Right ventricle myocardium superior (tissue), 1 donor: ENCODE measurements around the gene CAMTA1. TPM values are rescaled to one million over a fixed set of nuclear protein-coding genes. Genes with fewer than 3 reads are reported as not detected.
A peak's percentile ranks its signal among the peaks of the same experiment; 100 is the strongest.
"Not testable (repeated sequence)": the region's sequence is repeated elsewhere in the genome, so short reads cannot be mapped to it uniquely, and the experiment has no call there.

Experiments
- ATAC-seq: fragments of 200-7000 bp; cut with Tn5 transposase; one replicate; pipeline ENCODE4 v1.9.1; 2020; ENCODE audit warnings: mild to moderate bottlenecking; ENCODE audit not compliant: poor library complexity
- DNase-seq: peaks from one replicate; pipeline ENCODE4 v3.0.0-alpha.2; 2020
- intact Hi-C: fragments of 100-400 bp; cut with DNase I; formaldehyde crosslinking; loops from one replicate; pipeline ENCODE4 v1.11.2; 2022
- long read RNA-seq: library from polyadenylated mRNA; unstranded; transcript quantifications from one replicate; pipeline ENCODE4 v2.0.0, GENCODE V29; 2021
- total RNA-seq: library from RNA; stranded (reverse); fragmentation: NEBNext Ultra II Directional; extraction: Animal tissue kit (Norgen Biotek cat#: 25700); gene quantifications from one replicate; pipeline ENCODE4 v1.2.1, GENCODE V29; 2021
- donor health status: DM: no; HTN: yes; CAD: no; lungs with severe emphysema.

CAMTA1 gene
- total RNA-seq, result 153 TPM
- long read RNA-seq, transcript CAMTA1-208 (4 exons, 567 nt), result major isoform, 100 of 130 reads
- long read RNA-seq, transcript CAMTA1-213 (3 exons, 538 nt), result minor isoform, 14 of 130 reads
- long read RNA-seq, transcript CAMTA1-202 (5 exons, 431 nt), result minor isoform, 6 of 130 reads
- long read RNA-seq, partial matches to known transcripts, result 0 of 130 reads
- long read RNA-seq, other reads (novel, unspliced or antisense), result 9 of 130 reads

GRCh38 chr1:6785318-6785727 lies at the start of gene CAMTA1:
Gene CAMTA1, plus strand, starts transcription at chr1:6785454. Its CDS starts 77 bp downstream, at chr1:6785531.
- no peak for DNase-seq
- ATAC-seq, result no peak
- intact Hi-C loops, result no loop called here

DNA sequence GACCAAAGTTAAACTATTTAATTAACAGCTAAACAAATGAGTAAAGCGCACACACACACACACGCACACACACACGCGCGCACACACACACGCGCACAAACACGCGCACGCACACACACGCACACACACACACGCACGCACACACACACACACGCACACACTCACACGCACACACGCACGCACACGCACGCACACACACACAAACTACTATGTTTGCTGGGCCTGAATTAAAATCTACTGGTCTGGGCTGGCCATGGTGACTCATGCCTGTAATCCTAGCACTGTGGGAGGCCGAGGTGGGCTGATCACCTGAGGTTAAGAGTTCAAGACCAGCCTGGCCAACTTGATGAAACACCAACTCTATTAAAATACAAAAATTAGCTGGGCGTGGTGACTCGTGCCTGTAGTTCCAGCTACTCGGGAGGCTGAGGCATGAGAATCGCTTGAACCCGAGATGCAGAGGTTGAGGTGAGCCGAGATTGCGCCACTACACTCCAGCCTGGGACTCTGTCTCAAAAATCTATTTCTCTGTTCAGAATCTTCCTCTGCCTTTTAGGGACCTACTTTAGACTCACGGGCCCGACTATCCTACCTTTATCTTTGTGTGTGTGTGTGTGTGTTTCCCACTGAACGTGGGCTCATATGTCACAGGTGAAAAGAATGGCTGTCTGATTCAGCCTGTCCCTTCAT lies 46.1 kb upstream of the CAMTA1 start:
- DNase-seq, result no peak
- intact Hi-C loops, result no loop called here
- no peak for ATAC-seq

GRCh38 chr1:6742676-6743188 lies 42.5 kb upstream of the CAMTA1 start:
- ATAC-seq, DNase-seq, intact Hi-C loops: not testable (repeated sequence)

DNA sequence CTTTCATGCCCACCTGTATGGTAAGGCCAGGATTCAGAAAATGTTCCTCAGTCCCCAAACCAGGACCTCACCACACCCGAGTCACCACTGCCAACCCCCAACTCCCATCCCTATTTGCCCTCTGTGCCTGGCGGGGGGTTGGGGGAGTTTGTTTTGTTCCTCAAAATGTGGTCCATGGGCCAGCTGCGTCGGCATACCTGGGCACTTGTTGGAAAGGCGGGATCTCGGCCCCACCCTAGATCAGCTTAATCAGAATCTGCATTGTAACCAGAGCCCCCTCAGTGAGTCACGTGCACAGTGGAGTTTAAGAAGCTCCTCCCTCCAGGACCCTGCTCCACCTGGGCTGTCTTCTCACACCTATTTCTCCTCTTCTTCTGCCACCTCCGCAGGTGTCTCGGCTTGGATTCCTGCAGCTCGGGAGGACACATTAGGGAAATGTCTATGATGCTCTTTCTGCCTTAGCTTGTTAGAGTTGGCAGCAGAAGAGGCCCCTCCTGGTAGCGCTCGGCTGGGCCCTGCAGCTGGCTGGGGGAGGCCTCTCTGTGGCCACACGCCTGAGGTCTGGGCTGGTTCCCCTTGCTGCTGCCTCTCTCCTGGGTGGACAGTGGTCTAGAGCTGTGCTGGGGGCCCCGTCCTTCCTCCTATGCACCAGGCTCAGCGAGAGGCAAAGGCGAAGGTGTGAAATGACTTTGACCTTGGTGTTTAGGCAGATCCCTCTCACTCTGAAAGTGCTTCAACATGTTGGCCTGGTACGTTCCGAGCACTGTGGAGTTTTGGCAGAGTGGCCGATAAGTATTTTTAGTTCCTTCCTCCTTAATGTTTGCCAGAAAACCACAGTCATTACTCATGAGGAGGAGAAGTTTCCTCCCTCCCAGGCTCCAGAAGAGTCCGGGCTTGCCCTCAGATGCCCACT lies 41.8 kb upstream of the CAMTA1 start:
- DNase-seq (peak; percentile 54), ATAC-seq (peak; percentile 94)
- intact Hi-C loops, result no loop called here

- intact Hi-C loops, result no loop called here
- DNase-seq (no peak), ATAC-seq (no peak)
These were observed 40.2 kb upstream of the CAMTA1 start for GRCh38 chr1:6745073-6745472.

GRCh38 chr1:6747674-6748073 lies 37.6 kb upstream of the CAMTA1 start:
- ATAC-seq (no peak), DNase-seq (no peak)
- intact Hi-C loops, result no loop called here

DNA sequence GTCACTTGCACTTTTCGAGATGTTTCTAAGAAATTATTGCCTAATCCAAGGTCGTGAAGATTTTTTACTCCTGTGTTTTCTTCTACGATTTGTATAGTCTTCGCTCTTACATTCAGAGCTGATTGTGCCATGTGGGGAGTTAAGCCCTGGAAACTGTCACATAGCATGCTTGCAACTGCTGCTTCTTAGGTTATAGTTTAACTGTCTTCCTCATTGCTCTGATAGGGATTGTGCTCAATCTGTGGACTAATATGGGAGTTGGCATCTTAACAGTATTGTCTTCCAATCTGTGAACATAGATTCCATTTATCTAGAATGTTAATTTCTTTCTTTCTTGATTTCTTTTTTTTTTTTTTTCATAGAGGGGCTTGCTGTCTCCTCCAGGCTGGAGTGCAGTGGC lies 34.8 kb upstream of the CAMTA1 start:
- intact Hi-C loops, result no loop called here
- DNase-seq (no peak), ATAC-seq (no peak)

DNA sequence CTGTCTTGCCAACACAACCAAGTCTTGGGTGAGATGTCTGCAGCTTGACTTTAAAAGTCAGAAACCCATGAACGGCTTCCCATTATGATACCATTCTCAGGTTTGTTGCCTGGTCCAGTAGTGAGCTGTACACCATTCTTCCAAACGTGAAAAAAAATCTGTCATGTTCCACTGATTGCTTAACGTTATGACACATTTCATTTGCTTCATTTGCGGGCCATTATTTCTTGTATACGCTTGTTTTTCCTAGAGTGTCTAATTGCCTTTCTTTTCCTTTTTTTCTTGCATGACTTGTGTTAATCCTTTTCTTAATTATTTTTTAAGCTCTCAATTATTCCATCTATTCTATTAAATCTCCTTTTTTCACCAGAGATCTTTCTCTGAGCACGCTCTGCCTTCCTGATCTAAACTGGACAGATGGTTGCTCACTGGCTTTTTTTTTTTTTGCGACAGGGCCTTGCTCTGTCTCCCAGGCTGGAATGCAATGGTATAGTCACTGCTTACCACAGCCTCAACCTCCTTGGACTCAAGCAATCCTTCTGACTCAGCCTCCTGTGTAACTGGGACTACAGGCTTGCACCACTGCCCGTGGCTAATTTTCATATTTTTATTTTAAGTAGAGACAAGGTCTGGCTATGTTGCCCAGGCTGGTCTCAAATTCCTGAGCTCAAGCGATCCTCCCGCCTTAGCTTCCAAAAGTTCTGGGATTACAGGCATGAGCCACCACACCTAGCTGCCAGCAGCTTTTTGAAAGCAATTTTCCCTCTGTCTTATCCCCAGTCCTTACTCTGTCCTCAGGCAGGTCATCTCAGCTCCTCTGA lies 31.7 kb upstream of the CAMTA1 start:
- ATAC-seq, result no peak
- no peak for DNase-seq
- intact Hi-C loops, result no loop called here

DNA sequence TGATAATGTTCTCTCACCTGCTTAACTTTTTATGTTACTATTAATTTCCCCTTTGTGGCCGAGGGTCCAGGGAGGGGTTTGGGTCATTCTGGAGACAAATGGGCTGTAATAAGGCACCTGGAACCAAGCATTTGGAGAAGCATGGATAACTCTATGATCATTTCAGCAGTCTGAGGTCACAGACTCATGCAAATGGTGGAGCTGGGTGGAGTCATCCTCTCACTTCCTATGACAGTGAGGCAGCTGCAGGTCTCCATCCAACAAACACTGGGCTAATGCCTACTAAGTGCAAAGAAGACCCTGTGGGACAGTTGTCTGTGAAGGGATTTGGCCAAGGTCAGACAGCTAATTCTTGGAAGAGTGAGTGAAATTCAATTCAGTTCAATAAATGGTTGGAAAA lies 28.8 kb upstream of the CAMTA1 start:
- ATAC-seq (no peak), DNase-seq (no peak)
- intact Hi-C loops, result no loop called here

GRCh38 chr1:6757719-6758435 lies 27.4 kb upstream of the CAMTA1 start:
- intact Hi-C loops, result no loop called here
- ATAC-seq (no peak), DNase-seq (no peak)

DNA sequence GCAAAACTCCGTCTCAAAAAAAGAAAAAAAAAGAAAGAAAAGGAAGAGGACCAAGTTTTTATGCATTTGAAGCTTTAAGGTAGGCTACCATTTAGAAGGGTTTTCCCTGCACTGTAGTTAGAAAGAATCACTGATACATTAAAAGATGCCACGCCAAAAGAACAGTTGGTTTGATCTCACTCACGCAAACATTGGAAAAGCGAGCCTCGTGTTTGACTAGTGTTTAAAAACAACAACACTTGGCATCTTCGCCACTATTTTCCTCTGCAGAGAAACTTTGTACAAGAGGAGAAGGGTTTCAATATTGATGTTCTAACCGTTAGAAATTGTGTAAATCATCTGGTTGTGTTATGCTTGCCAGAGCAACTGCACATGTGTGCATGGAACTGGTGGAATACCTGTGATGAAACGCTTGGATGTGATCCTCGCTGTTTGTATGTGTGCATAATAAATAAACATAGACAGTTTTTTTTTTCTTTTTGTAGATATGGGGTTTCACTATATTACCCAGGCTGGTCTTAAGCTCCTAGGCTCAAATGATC lies 24.0 kb upstream of the CAMTA1 start:
- ATAC-seq, result no peak
- intact Hi-C loops, result no loop called here
- DNase-seq, result no peak

GRCh38 chr1:6762060-6762459 lies 23.2 kb upstream of the CAMTA1 start:
- intact Hi-C loops, result no loop called here
- ATAC-seq, result no peak
- DNase-seq, result no peak

- ATAC-seq, result no peak
- intact Hi-C loops, result loop anchor here (10.0 kb wide), 1 partner anchor 46 kb away; no protein-coding TSS in a partner anchor
- no peak for DNase-seq
These were observed 14.4 kb upstream of the CAMTA1 start for GRCh38 chr1:6770751-6771440.

DNA sequence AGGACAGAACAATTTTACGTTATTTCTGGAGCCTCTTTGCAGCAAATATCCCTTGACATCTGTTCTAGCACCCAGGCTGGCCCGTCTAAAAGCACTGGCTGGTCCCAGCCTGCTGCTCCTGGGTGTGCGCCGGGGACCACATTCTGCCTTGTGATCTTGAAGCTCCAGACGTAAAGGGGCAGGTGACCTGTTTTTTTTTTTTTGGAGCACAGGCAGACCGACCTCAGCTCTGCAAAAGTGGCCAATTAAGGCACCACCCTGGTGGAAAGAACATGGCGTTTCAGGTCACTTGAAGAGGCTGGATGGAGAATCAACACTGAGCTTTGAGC lies 13.8 kb upstream of the CAMTA1 start:
- intact Hi-C loops, result loop anchor here (10.0 kb wide), 1 partner anchor 47 kb away; no protein-coding TSS in a partner anchor
- no peak for ATAC-seq
- DNase-seq, result no peak

DNA sequence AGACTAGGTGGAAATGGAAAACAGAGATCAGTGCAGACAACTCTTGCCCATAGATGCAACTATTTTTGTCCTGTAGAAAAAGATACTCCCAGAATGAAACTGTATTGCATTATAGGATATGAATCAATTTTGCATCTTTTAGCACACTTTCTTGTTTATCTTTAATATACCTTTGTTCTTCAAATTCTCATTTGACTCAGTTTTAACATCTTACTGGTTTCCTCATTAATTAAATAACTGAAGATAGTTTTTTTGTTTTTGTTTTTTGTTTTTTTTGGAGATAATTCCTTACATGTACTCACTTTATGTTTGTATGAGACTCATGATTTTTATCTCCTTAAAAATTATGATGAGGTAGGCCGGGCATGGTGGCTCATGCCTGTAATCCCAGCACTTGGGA lies 10.9 kb upstream of the CAMTA1 start:
- no peak for DNase-seq
- no peak for ATAC-seq
- intact Hi-C loops, result loop anchor here (10.0 kb wide), 1 partner anchor 50 kb away; no protein-coding TSS in a partner anchor

GRCh38 chr1:6775261-6776043 lies 9.8 kb upstream of the CAMTA1 start:
- ATAC-seq (no peak), DNase-seq (no peak)
- intact Hi-C loops, result loop anchor here (10.0 kb wide), 1 partner anchor 51 kb away; no protein-coding TSS in a partner anchor
